Measurements from ENCODE around the gene ART4. TPM values are rescaled to one million over a fixed set of nuclear protein-coding genes. Genes with fewer than 3 reads are reported as not detected.

Gene ART4
- polyA plus RNA-seq, 1 experiment = 0.12 TPM

GRCh38 chr12:14775636-14775980 is 67.7 kb downstream of the ART4 start:
- Histone ChIP-seq H3K4me3 (ENCODE audit: low read depth, low read length) (peak overlapping the region; percentile 67), H3K27me3 (ENCODE audit: control insufficient read depth, insufficient read depth, low read length) (no peaks in the 10 kb centered on the region), H3K36me3 (ENCODE audit: control insufficient read depth, insufficient read depth, low read length) (no peaks in the 10 kb centered on the region)
- POLR2A ChIA-PET = interaction anchor here (0.6 to 1.7 kb wide), 2 partner anchors 10 to 27 kb away, joined by 4 to 8 read pairs; partner anchors contain the start of genes C12orf60 and WBP11
- DNase-seq (ENCODE audit: low read depth) = peak; percentile 47
- TF ChIP-seq CTCF (IDR thresholded peaks at IDR 0.05; ENCODE audit: insufficient read depth, low read depth, low read length) = no peak
- CTCF ChIA-PET = interaction anchor here (0.9 to 1.0 kb wide), 2 partner anchors 27 to 37 kb away, joined by 3 to 5 read pairs; no protein-coding TSS in a partner anchor

Other genes starting within 250 kb of the ART4 start
- gene GUCY2C, start 146.9 kb downstream of the ART4 start, polyA plus RNA-seq (2011; rRNA removed) = not detected in 2 replicates
- 12.3 and 12.8 TPM in 2 replicates for gene WBP11, start 40.0 kb downstream of the ART4 start, polyA plus RNA-seq (2011; rRNA removed)
- gene C12orf60, start 39.9 kb downstream of the ART4 start, polyA plus RNA-seq (2011; rRNA removed) = 0.71 and 1.3 TPM in 2 replicates
- 0.45 and 1.2 TPM in 2 replicates for gene SMCO3, start 29.3 kb downstream of the ART4 start, polyA plus RNA-seq (2011; rRNA removed)
- 116 and 193 TPM in 2 replicates for gene MGP, start 42.3 kb upstream of the ART4 start, polyA plus RNA-seq (2011; rRNA removed)
- gene ERP27, start 95.0 kb upstream of the ART4 start, polyA plus RNA-seq (2011; rRNA removed) = 0.66 and 0.93 TPM in 2 replicates
- gene ARHGDIB, start 118.1 kb upstream of the ART4 start, polyA plus RNA-seq (2011; rRNA removed) = 22.7 and 31.7 TPM in 2 replicates
- not detected in 2 replicates for gene PDE6H, start 129.5 kb upstream of the ART4 start, polyA plus RNA-seq (2011; rRNA removed)

All from BJ (cell line).